ENCODE measurements around the gene RNF214. TPM values are rescaled to one million over a fixed set of nuclear protein-coding genes. Genes with fewer than 3 reads are reported as not detected.

Gene RNF214
- polyA plus RNA-seq, 3 donors = 6.4 to 13.8 (median 7.8) TPM

GRCh38 chr11:117309310-117309709 lies 76.8 kb downstream of the RNF214 start:
- Mint-ChIP-seq H3K27ac (peak overlapping the region in 1 of 7 donors; percentile 47), H3K4me3 (no peak overlapping the region), H3K36me3 (no peaks in the 10 kb centered on the region), H3K9me3 (no peaks in the 10 kb centered on the region), H3K4me1 (peaks cover 22% of the 10 kb centered on the region), H3K27me3 (ENCODE audit: low read depth in 3 of 3) (no peaks in the 10 kb centered on the region)
- intact Hi-C loops (cut with micrococcal nuclease) = no loop called here
- H3K9ac ChIP-seq (ENCODE audit: insufficient read depth, low read length, poor library complexity, severe bottlenecking) = no peak overlapping the region
- no peaks in the 10 kb centered on the region for H3K9me3 ChIP-seq (replicated peaks in 1 of 2; ENCODE audit: control insufficient read depth in 1 of 2, insufficient read depth in 1 of 2, low read length in 2 of 2)
- no peaks in the 10 kb centered on the region for H3K79me2 ChIP-seq (ENCODE audit: insufficient read depth, low read length)
- TF ChIP-seq, protein P1, sequence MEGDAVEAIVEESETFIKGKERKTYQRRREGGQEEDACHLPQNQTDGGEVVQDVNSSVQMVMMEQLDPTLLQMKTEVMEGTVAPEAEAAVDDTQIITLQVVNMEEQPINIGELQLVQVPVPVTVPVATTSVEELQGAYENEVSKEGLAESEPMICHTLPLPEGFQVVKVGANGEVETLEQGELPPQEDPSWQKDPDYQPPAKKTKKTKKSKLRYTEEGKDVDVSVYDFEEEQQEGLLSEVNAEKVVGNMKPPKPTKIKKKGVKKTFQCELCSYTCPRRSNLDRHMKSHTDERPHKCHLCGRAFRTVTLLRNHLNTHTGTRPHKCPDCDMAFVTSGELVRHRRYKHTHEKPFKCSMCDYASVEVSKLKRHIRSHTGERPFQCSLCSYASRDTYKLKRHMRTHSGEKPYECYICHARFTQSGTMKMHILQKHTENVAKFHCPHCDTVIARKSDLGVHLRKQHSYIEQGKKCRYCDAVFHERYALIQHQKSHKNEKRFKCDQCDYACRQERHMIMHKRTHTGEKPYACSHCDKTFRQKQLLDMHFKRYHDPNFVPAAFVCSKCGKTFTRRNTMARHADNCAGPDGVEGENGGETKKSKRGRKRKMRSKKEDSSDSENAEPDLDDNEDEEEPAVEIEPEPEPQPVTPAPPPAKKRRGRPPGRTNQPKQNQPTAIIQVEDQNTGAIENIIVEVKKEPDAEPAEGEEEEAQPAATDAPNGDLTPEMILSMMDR (IDR thresholded peaks at IDR 0.05) = no peak
- H3K4me1 ChIP-seq (ENCODE audit: control insufficient read depth in 1 of 2, insufficient read depth in 2 of 2, low read length in 2 of 2) = peaks cover 18% of the 10 kb centered on the region in 2 donors
- WGBS (ENCODE audit: insufficient coverage) = 98% methylated on average over 7 of the region's 7 CpGs
- H3K4me3 ChIP-seq (replicated peaks in 1 of 3; ENCODE audit: low read depth in 2 of 3, low read length in 3 of 3) = no peak overlapping the region
- H3K27me3 ChIP-seq (ENCODE audit: control insufficient read depth in 2 of 2, insufficient read depth in 2 of 2, low read length in 2 of 2) = no peaks in the 10 kb centered on the region
- DNase-seq = no peak
- no peak overlapping the region for H2AFZ ChIP-seq (ENCODE audit: insufficient read depth, low read depth, low read length, poor library complexity, severe bottlenecking)
- no peak overlapping the region for H3K27ac ChIP-seq (ENCODE audit: low read depth in 1 of 2, low read length in 2 of 2)
- H4K20me1 ChIP-seq (ENCODE audit: insufficient read depth, low read length) = no peaks in the 10 kb centered on the region
- H3K36me3 ChIP-seq (replicated peaks in 1 of 2; ENCODE audit: control insufficient read depth in 1 of 2, insufficient read depth in 2 of 2, low read length in 2 of 2) = no peaks in the 10 kb centered on the region
- H3K4me2 ChIP-seq (replicated peaks; ENCODE audit: extremely low read depth, low read length, poor library complexity, severe bottlenecking) = no peak overlapping the region

- peak overlapping the region; percentile 59 for H3K4me2 ChIP-seq (replicated peaks; ENCODE audit: extremely low read depth, low read length, poor library complexity, severe bottlenecking)
- H2AFZ ChIP-seq (ENCODE audit: insufficient read depth, low read depth, low read length, poor library complexity, severe bottlenecking) = peak overlapping the region; percentile 47
- peaks cover 37 to 39% of the 10 kb centered on the region in 2 donors for H3K4me1 ChIP-seq (ENCODE audit: control insufficient read depth in 1 of 2, insufficient read depth in 2 of 2, low read length in 2 of 2)
- H3K9ac ChIP-seq (ENCODE audit: insufficient read depth, low read length, poor library complexity, severe bottlenecking) = no peak overlapping the region
- no peaks in the 10 kb centered on the region for H3K9me3 ChIP-seq (replicated peaks in 1 of 2; ENCODE audit: control insufficient read depth in 1 of 2, insufficient read depth in 1 of 2, low read length in 2 of 2)
- peaks cover 3% of the 10 kb centered on the region in 2 donors for H3K36me3 Mint-ChIP-seq
- WGBS (ENCODE audit: insufficient coverage) = 0% methylated on average over 1 of the region's 5 CpGs
- TF ChIP-seq, protein P1 (IDR thresholded peaks at IDR 0.05) = no peak
- peak in 2 of 3 donors; percentile 27 to 46 for DNase-seq
- no peaks in the 10 kb centered on the region for H3K36me3 ChIP-seq (replicated peaks in 1 of 2; ENCODE audit: control insufficient read depth in 1 of 2, insufficient read depth in 2 of 2, low read length in 2 of 2)
- peak overlapping the region in 1 of 2 donors; percentile 71 for H3K27ac ChIP-seq (ENCODE audit: low read depth in 1 of 2, low read length in 2 of 2)
- peaks cover 37% of the 10 kb centered on the region for H3K4me1 Mint-ChIP-seq
- peak overlapping the region in 1 of 3 experiments; percentile 53 for H3K4me3 ChIP-seq (replicated peaks in 1 of 3; ENCODE audit: low read depth in 2 of 3, low read length in 3 of 3)
- peaks cover 0 to 3% (median 0%) of the 10 kb centered on the region in 7 donors for H3K9me3 Mint-ChIP-seq
- peaks cover 6% of the 10 kb centered on the region for H3K79me2 ChIP-seq (ENCODE audit: insufficient read depth, low read length)
- peaks cover 5 to 10% of the 10 kb centered on the region in 2 donors for H3K27me3 ChIP-seq (ENCODE audit: control insufficient read depth in 2 of 2, insufficient read depth in 2 of 2, low read length in 2 of 2)
- intact Hi-C loops (cut with micrococcal nuclease) = no loop called here
- no peaks in the 10 kb centered on the region for H4K20me1 ChIP-seq (ENCODE audit: insufficient read depth, low read length)
- H3K4me3 Mint-ChIP-seq = peak overlapping the region; percentile 7 to 74
- H3K27me3 Mint-ChIP-seq (ENCODE audit: low read depth in 3 of 3) = peaks cover 11 to 25% (median 12%) of the 10 kb centered on the region in 3 donors
- peak overlapping the region; percentile 19 to 87 (median 52) for H3K27ac Mint-ChIP-seq
Observed at GRCh38 chr11:117313091-117313490, 80.6 kb downstream of the RNF214 start.
